C4-2B (cell line): ENCODE measurements around the gene NHLRC4.

Experiments
- CTCF ChIP-seq: fragments of 450-650 bp; conservative IDR thresholded peaks from 2 replicates; pipeline ENCODE4 v1.5.1; 2017; ENCODE audit warnings: mild to moderate bottlenecking
- ZFX ChIP-seq: fragments of 450-650 bp; IDR thresholded peaks from 2 replicates; pipeline ENCODE4 v1.6.1; 2017

- no peak for TF ChIP-seq CTCF
- no peak for TF ChIP-seq ZFX
Observed at GRCh38 chr16:578232-578869, 11.5 kb downstream of the NHLRC4 start.
